Gastroesophageal sphincter (tissue), 3 donors: ENCODE data around the gene WDR33.

Source experiments
- POLR2AphosphoS5 ChIP-seq: sonication (generic); formaldehyde crosslinking; IDR thresholded peaks from one replicate; pipeline ENCODE4 v1.6.1; 2017; ENCODE audit warnings: antibody characterized with exemption
- TF ChIP-seq, protein P1 (sequence below), 4 experiments: fragments of 200-600 bp in 2 of 4; fragments of 450-650 bp in 2 of 4; sonication (generic) in 1 of 4; IDR thresholded peaks; one replicate each; pipeline ENCODE4 v1.5.1; 2017 to 2019; ENCODE audit warnings: antibody characterized with exemption in 4 of 4, mild to moderate bottlenecking in 2 of 4, moderate library complexity in 2 of 4

GRCh38 chr2:127753374-127753773, 57.6 kb downstream of the WDR33 start:
- TF ChIP-seq POLR2AphosphoS5: no peak
- TF ChIP-seq, protein P1, sequence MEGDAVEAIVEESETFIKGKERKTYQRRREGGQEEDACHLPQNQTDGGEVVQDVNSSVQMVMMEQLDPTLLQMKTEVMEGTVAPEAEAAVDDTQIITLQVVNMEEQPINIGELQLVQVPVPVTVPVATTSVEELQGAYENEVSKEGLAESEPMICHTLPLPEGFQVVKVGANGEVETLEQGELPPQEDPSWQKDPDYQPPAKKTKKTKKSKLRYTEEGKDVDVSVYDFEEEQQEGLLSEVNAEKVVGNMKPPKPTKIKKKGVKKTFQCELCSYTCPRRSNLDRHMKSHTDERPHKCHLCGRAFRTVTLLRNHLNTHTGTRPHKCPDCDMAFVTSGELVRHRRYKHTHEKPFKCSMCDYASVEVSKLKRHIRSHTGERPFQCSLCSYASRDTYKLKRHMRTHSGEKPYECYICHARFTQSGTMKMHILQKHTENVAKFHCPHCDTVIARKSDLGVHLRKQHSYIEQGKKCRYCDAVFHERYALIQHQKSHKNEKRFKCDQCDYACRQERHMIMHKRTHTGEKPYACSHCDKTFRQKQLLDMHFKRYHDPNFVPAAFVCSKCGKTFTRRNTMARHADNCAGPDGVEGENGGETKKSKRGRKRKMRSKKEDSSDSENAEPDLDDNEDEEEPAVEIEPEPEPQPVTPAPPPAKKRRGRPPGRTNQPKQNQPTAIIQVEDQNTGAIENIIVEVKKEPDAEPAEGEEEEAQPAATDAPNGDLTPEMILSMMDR (IDR thresholded peaks at IDR 0.05): no peak
